HEK293 (cell line): ENCODE data around the gene FSTL5.
"Not testable (repeated sequence)": the region's sequence is repeated elsewhere in the genome, so short reads cannot be mapped to it uniquely, and the experiment has no call there.

Experiments used
- CTCF ChIA-PET: fragments of 350-600 bp; formaldehyde crosslinking; extraction: SDS; loops from one replicate; lab custom pipeline; 2021; ENCODE audit warnings: antibody characterized with exemption; lab: Yijun Ruan, JAX
- POLR2A ChIA-PET: fragments of 300-600 bp; formaldehyde crosslinking; extraction: SDS; loops from one replicate; lab custom pipeline; 2020; ENCODE audit warnings: antibody characterized with exemption, inconsistent platforms; lab: Yijun Ruan, JAX
- H3K27ac ChIP-seq: fragments of 200-500 bp; sonication (Bioruptor generic); 2 replicates; pipeline ENCODE4 v1.5.1; 2014; ENCODE audit warnings: low read depth, low read length, control low read depth, inconsistent platforms; ENCODE audit errors: extremely low read depth
- H3K36me3 ChIP-seq, 2 experiments: fragments of 200-500 bp in 1 of 2; sonication (Bioruptor generic) in 1 of 2; 1 replicate in 1 of 2; 2 replicates in 1 of 2; pipeline ENCODE4 v1.5.1; 2014 to 2017; ENCODE audit warnings: inconsistent platforms in 2 of 2, low read length in 2 of 2; ENCODE audit not compliant: control insufficient read depth in 2 of 2, insufficient read depth in 1 of 2
- H3K4me1 ChIP-seq: fragments of 200-500 bp; sonication (Bioruptor generic); 2 replicates; pipeline ENCODE4 v1.5.1; 2014; ENCODE audit warnings: mild to moderate bottlenecking, low read length, inconsistent platforms; ENCODE audit not compliant: control insufficient read depth, insufficient read depth
- H3K4me3 ChIP-seq: 2 replicates; pipeline ENCODE4 v1.5.1; 2011; ENCODE audit warnings: low read depth, mild to moderate bottlenecking, control low read depth, low read length, moderate library complexity
- H3K9me3 ChIP-seq: fragments of 200-500 bp; sonication (Bioruptor generic); 2 replicates; pipeline ENCODE4 v1.5.1; 2014; ENCODE audit warnings: low read depth, low read length, inconsistent platforms; ENCODE audit not compliant: control insufficient read depth, insufficient read depth
- OSR2 ChIP-seq: fragments of 450-650 bp; formaldehyde crosslinking; IDR thresholded peaks from 2 replicates; pipeline ENCODE4 v1.5.1; 2016; ENCODE audit warnings: missing biosample characterization, missing genetic modification characterization
- PRDM6 ChIP-seq: fragments of 450-650 bp; formaldehyde crosslinking; IDR thresholded peaks from 2 replicates; pipeline ENCODE4 v1.5.1; 2017; ENCODE audit warnings: missing biosample characterization, missing genetic modification characterization
- RBAK ChIP-seq: fragments of 450-650 bp; formaldehyde crosslinking; IDR thresholded peaks from 2 replicates; pipeline ENCODE4 v1.5.1; 2016; ENCODE audit warnings: missing biosample characterization, missing genetic modification characterization
- SP3 ChIP-seq: fragments of 450-650 bp; formaldehyde crosslinking; IDR thresholded peaks from 2 replicates; pipeline ENCODE4 v1.5.1; 2016; ENCODE audit warnings: missing biosample characterization, missing genetic modification characterization
- ZEB2 ChIP-seq: fragments of 450-650 bp; formaldehyde crosslinking; IDR thresholded peaks from 2 replicates; pipeline ENCODE4 v1.5.1; 2016; ENCODE audit warnings: missing biosample characterization, missing genetic modification characterization
- ZNF10 ChIP-seq: fragments of 450-650 bp; formaldehyde crosslinking; IDR thresholded peaks from 2 replicates; pipeline ENCODE4 v1.5.1; 2017; ENCODE audit warnings: missing biosample characterization, missing genetic modification characterization
- ZNF155 ChIP-seq: fragments of 450-650 bp; formaldehyde crosslinking; IDR thresholded peaks from 2 replicates; pipeline ENCODE4 v1.5.1; 2016; ENCODE audit warnings: missing biosample characterization, missing genetic modification characterization
- ZNF169 ChIP-seq: fragments of 450-650 bp; formaldehyde crosslinking; IDR thresholded peaks from 2 replicates; pipeline ENCODE4 v1.5.1; 2016; ENCODE audit warnings: missing biosample characterization, missing genetic modification characterization
- ZNF202 ChIP-seq: fragments of 450-650 bp; formaldehyde crosslinking; IDR thresholded peaks from 2 replicates; pipeline ENCODE4 v1.5.1; 2016; ENCODE audit warnings: missing biosample characterization, missing genetic modification characterization, borderline replicate concordance
- ZNF529 ChIP-seq: fragments of 450-650 bp; formaldehyde crosslinking; IDR thresholded peaks from 2 replicates; pipeline ENCODE4 v1.5.1; 2017; ENCODE audit warnings: missing genetic modification characterization, missing biosample characterization; ENCODE audit not compliant: insufficient replicate concordance
- ZNF621 ChIP-seq: fragments of 450-650 bp; formaldehyde crosslinking; IDR thresholded peaks from 2 replicates; pipeline ENCODE4 v1.5.1; 2017; ENCODE audit warnings: missing biosample characterization, missing genetic modification characterization
- ZNF664 ChIP-seq: fragments of 450-650 bp; formaldehyde crosslinking; IDR thresholded peaks from 2 replicates; pipeline ENCODE4 v1.5.1; 2016; ENCODE audit warnings: missing biosample characterization, missing genetic modification characterization
- ZNF747 ChIP-seq: fragments of 450-650 bp; formaldehyde crosslinking; IDR thresholded peaks from 2 replicates; pipeline ENCODE4 v1.5.1; 2016; ENCODE audit warnings: missing biosample characterization, missing genetic modification characterization
- ZNF785 ChIP-seq: fragments of 450-650 bp; formaldehyde crosslinking; IDR thresholded peaks from 2 replicates; pipeline ENCODE4 v1.5.1; 2016; ENCODE audit warnings: missing biosample characterization, missing genetic modification characterization
- ZNF837 ChIP-seq: fragments of 450-650 bp; formaldehyde crosslinking; IDR thresholded peaks from 2 replicates; pipeline ENCODE4 v1.5.1; 2016; ENCODE audit warnings: missing biosample characterization, missing genetic modification characterization
- TF ChIP-seq, protein P1 (sequence below): fragments of 450-650 bp; formaldehyde crosslinking; IDR thresholded peaks from 2 replicates; pipeline ENCODE4 v1.5.1; 2016; ENCODE audit warnings: missing biosample characterization, missing genetic modification characterization
- TF ChIP-seq, protein P2 (sequence below): sonication (generic); formaldehyde crosslinking; IDR thresholded peaks from 2 replicates; pipeline ENCODE4 v1.8.1; 2022; ENCODE audit warnings: mild to moderate bottlenecking, moderate library complexity, missing genetic modification reagents

The FSTL5 gene

DNA sequence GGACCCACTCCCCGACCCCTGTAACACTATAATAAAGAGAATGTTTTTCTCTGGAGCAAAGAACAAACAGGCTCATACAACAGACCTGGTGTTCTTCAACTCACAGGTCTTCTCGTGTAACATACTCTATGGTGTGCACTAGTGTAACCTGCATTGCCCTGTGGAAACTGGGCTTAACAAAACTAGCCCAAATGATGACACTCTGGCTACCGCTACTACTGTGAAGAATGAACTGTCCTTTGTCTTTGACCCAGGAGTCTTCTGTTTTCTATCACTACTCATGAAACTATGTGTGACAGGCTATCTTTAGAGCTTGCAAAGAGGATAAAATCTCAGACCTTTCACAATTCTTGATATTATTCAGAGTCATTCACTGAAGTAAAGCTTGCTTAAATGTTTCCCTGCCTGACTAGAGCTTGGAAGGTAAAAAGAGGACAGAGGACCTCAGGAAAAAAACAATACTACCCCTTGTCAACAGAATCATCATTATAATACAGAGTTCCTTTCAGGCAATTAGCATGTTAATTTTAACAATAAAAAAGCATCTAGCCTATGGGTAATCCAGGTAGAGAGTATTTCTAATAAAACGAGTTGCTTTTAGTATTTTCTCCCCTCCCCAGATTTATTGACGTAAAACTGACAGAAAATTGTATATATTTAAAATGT is 59.2 kb downstream of the FSTL5 start:
- Histone ChIP-seq H3K36me3 (no peaks in the 10 kb centered on the region), H3K27ac (no peak overlapping the region), H3K4me1 (no peaks in the 10 kb centered on the region), H3K9me3 (no peaks in the 10 kb centered on the region), H3K4me3 (no peak overlapping the region)
- TF ChIP-seq ZNF785 (no peak), ZEB2 (tag by site-specific recombination) (no peak), ZNF155 (tag by site-specific recombination) (no peak)
- TF ChIP-seq, protein P1, sequence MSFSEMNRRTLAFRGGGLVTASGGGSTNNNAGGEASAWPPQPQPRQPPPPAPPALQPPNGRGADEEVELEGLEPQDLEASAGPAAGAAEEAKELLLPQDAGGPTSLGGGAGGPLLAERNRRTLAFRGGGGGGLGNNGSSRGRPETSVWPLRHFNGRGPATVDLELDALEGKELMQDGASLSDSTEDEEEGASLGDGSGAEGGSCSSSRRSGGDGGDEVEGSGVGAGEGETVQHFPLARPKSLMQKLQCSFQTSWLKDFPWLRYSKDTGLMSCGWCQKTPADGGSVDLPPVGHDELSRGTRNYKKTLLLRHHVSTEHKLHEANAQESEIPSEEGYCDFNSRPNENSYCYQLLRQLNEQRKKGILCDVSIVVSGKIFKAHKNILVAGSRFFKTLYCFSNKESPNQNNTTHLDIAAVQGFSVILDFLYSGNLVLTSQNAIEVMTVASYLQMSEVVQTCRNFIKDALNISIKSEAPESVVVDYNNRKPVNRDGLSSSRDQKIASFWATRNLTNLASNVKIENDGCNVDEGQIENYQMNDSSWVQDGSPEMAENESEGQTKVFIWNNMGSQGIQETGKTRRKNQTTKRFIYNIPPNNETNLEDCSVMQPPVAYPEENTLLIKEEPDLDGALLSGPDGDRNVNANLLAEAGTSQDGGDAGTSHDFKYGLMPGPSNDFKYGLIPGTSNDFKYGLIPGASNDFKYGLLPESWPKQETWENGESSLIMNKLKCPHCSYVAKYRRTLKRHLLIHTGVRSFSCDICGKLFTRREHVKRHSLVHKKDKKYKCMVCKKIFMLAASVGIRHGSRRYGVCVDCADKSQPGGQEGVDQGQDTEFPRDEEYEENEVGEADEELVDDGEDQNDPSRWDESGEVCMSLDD = no peak
- ChIA-PET POLR2A (no interaction called here), CTCF (no interaction called here)

DNA sequence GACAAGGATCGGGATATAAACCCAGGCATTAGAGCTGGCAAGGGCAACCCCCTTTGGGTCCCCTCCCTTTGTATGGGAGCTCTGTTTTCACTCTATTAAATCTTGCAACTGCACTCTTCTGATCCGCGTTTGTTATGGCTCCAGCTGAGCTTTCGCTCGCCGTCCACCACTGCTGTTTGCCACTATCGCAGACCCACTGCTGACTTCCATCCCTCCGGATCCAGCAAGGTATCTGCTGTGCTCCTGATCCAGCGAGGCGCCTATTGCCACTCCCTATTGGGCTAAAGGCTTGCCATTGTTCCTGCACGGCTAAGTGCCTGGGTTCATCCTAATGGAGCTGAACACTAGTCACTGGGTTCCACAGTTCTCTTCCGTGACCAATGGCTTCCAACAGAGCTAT is 59.9 kb downstream of the FSTL5 start:
- CTCF ChIA-PET = interaction anchor here (0.7 kb wide), 1 partner anchor 286 kb away, joined by 3 read pairs; no protein-coding TSS in a partner anchor
- H3K4me1 ChIP-seq, H3K36me3 ChIP-seq, H3K27ac ChIP-seq, H3K9me3 ChIP-seq, H3K4me3 ChIP-seq, POLR2A ChIA-PET: not testable (repeated sequence)

DNA sequence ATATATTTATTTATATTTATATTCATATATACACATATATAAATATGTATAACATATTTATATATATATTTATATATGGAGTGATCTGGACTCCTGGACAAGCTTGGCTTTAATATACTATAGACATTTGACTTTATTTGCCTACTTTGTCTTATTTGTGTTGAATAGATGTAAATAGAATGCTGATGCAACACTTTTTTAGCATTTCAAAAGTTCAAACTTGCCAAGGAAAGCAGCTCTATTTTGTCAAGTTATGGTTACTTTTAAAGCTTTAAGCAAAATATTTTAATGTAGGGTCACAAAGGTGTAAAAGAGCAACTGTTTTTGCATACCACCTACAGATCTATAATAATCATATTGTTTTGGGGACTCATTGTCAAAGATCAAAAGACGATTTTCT is 61.1 kb downstream of the FSTL5 start:
- no peaks in the 10 kb centered on the region for H3K9me3 ChIP-seq
- no peaks in the 10 kb centered on the region for H3K4me1 ChIP-seq
- no peak for TF ChIP-seq ZNF837 (tag by site-specific recombination)
- TF ChIP-seq, protein P2, sequence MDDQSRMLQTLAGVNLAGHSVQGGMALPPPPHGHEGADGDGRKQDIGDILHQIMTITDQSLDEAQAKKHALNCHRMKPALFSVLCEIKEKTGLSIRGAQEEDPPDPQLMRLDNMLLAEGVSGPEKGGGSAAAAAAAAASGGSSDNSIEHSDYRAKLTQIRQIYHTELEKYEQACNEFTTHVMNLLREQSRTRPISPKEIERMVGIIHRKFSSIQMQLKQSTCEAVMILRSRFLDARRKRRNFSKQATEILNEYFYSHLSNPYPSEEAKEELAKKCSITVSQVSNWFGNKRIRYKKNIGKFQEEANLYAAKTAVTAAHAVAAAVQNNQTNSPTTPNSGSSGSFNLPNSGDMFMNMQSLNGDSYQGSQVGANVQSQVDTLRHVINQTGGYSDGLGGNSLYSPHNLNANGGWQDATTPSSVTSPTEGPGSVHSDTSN (CRISPR knock-in tag) = no peak
- TF ChIP-seq SP3 (tag by site-specific recombination) = no peak
- no peak for TF ChIP-seq ZNF529
- no peak for TF ChIP-seq ZNF621 (tag by site-specific recombination)
- no peak for TF ChIP-seq OSR2 (tag by site-specific recombination)
- TF ChIP-seq ZNF747 (tag by site-specific recombination) = no peak
- no peak for TF ChIP-seq ZNF10 (tag by site-specific recombination)
- H3K36me3 ChIP-seq = no peaks in the 10 kb centered on the region
- H3K4me3 ChIP-seq = no peak overlapping the region
- CTCF ChIA-PET = no interaction called here
- POLR2A ChIA-PET = no interaction called here
- no peak overlapping the region for H3K27ac ChIP-seq

- no peak overlapping the region for H3K27ac ChIP-seq
- no peak for TF ChIP-seq ZNF202 (tag by site-specific recombination)
- TF ChIP-seq PRDM6 = no peak
- TF ChIP-seq ZNF664 = no peak
- no peak for TF ChIP-seq ZNF169
- TF ChIP-seq ZNF10 (tag by site-specific recombination) = no peak
- no peak for TF ChIP-seq RBAK (tag by site-specific recombination)
- TF ChIP-seq, all 188 proteins: peak for 0
- H3K4me3 ChIP-seq = no peak overlapping the region
- ChIA-PET CTCF (no interaction called here), POLR2A (no interaction called here)
- no peaks in the 10 kb centered on the region for H3K4me1 ChIP-seq
- H3K36me3 ChIP-seq = no peaks in the 10 kb centered on the region
- no peaks in the 10 kb centered on the region for H3K9me3 ChIP-seq
Measured at GRCh38 chr4:162101337-162101736, 62.5 kb downstream of the FSTL5 start.
